K562 (cell line): ENCODE measurements around the gene IMMP2L. TPM values are rescaled to one million over a fixed set of nuclear protein-coding genes. Genes with fewer than 3 reads are reported as not detected.

Experiments used
- ATAC-seq: fragments of 200-7000 bp; cut with Tn5 transposase; 3 replicates; pipeline ENCODE4 v1.9.1; 2020; ENCODE audit warnings: moderate library complexity
- BruUV-seq: library from RNA; stranded (reverse); fragments of 400-500 nt; replicated peaks from 2 replicates; lab custom pipeline; 2021; lab: Mats Ljungman, UMichigan
- CTCF ChIA-PET: fragments of 300-600 bp; formaldehyde crosslinking; extraction: SDS; loops from one replicate; lab custom pipeline; 2021; ENCODE audit warnings: low intra/inter-chr PET ratio; lab: Yijun Ruan, JAX
- POLR2A ChIA-PET: fragments of 300-600, 350-650 bp; sonication (Branson Sonifier 250); formaldehyde crosslinking; extraction: SDS; loops from one replicate; lab custom pipeline; 2021; ENCODE audit warnings: antibody characterized with exemption, inconsistent platforms; lab: Yijun Ruan, JAX
- DNase-seq, 4 experiments: peaks; one replicate each; pipeline versions ENCODE4 v3.0.0 to v3.0.0-alpha.2; 2011 to 2018; ENCODE audit warnings: low spot score in 3 of 4, mixed read lengths in 3 of 4; ENCODE audit errors: extremely low read depth in 1 of 4
- FAIRE-seq: peaks from 2 replicates; lab custom pipeline; 2011; peaks lifted over from hg19 to GRCh38; lab: Jason Lieb, UNC
- H2AFZ ChIP-seq: 2 replicates; pipeline ENCODE4 v1.6.0; 2011; ENCODE audit warnings: low read depth, low read length, control low read depth, inconsistent platforms
- H3K27ac ChIP-seq: fragments of 200-600 bp; 3 replicates; pipeline ENCODE4 v1.8.0; 2011; ENCODE audit warnings: low read depth, mild to moderate bottlenecking, control low read depth, inconsistent platforms, low read length, moderate library complexity, mixed read lengths; ENCODE audit errors: extremely low read depth
- H3K27me3 ChIP-seq, 2 experiments: fragments of 300-600 bp in 1 of 2; 2 replicates in 1 of 2; 3 replicates in 1 of 2; pipeline versions ENCODE4 v1.6.0 to v1.8.0; 2011; ENCODE audit warnings: inconsistent platforms in 2 of 2, low read length in 2 of 2, mild to moderate bottlenecking in 1 of 2, mixed read lengths in 1 of 2, moderate library complexity in 1 of 2; ENCODE audit not compliant: control insufficient read depth in 2 of 2, insufficient read depth in 2 of 2
- H3K36me3 ChIP-seq: fragments of 300-600 bp; 3 replicates; pipeline ENCODE4 v1.8.0; 2011; ENCODE audit warnings: mild to moderate bottlenecking, low read length, inconsistent platforms; ENCODE audit not compliant: control insufficient read depth, insufficient read depth
- H3K4me1 ChIP-seq, 2 experiments: fragments of 200-600 bp in 1 of 2; replicated peaks in 1 of 2; 2 replicates in 1 of 2; 3 replicates in 1 of 2; pipeline versions ENCODE4 v1.5.1 to v1.8.0; 2011; ENCODE audit warnings: inconsistent platforms in 2 of 2, low read length in 2 of 2, mild to moderate bottlenecking in 1 of 2, mixed read lengths in 1 of 2, moderate library complexity in 1 of 2; ENCODE audit not compliant: control insufficient read depth in 2 of 2, insufficient read depth in 2 of 2
- H3K4me2 ChIP-seq: 2 replicates; pipeline ENCODE4 v1.6.1; 2011; ENCODE audit warnings: low read length, control low read depth, inconsistent platforms, mixed read lengths; ENCODE audit not compliant: insufficient read depth
- H3K4me3 ChIP-seq: fragments of 200-600 bp; sonication (generic), shearing (Covaris generic); 2 replicates; pipeline ENCODE4 v1.5.1; 2016; ENCODE audit warnings: control low read depth, inconsistent platforms
- H3K79me2 ChIP-seq: fragments of 200-600 bp; 3 replicates; pipeline ENCODE4 v1.8.0; 2011; ENCODE audit warnings: low read length, inconsistent platforms; ENCODE audit not compliant: control insufficient read depth, insufficient read depth
- H3K9ac ChIP-seq, 2 experiments: 2 replicates each; pipeline versions ENCODE4 v1.6.0 to v1.6.1; 2011; ENCODE audit warnings: low read depth in 2 of 2, low read length in 2 of 2, control low read depth in 1 of 2, inconsistent platforms in 1 of 2, mild to moderate bottlenecking in 1 of 2, mixed read lengths in 1 of 2; ENCODE audit not compliant: insufficient read depth in 1 of 2
- H3K9me1 ChIP-seq: one replicate; pipeline ENCODE4 v1.6.0; 2011; ENCODE audit warnings: inconsistent platforms, mild to moderate bottlenecking, low read length, moderate library complexity; ENCODE audit not compliant: control insufficient read depth, insufficient read depth
- H3K9me3 ChIP-seq: replicated peaks from 2 replicates; pipeline ENCODE4 v1.5.1; 2011; ENCODE audit warnings: low read depth, low read length, inconsistent platforms; ENCODE audit not compliant: control insufficient read depth, insufficient read depth
- H4K20me1 ChIP-seq: replicated peaks from 2 replicates; pipeline ENCODE4 v1.6.1; 2011; ENCODE audit warnings: low read length, inconsistent platforms, mixed read lengths; ENCODE audit not compliant: control insufficient read depth, insufficient read depth
- ARNT ChIP-seq, 2 experiments: fragments of 450-650 bp; IDR thresholded peaks; 2 replicates each; pipeline ENCODE4 v1.6.1; 2016; ENCODE audit warnings: mild to moderate bottlenecking in 1 of 2
- ATF1 ChIP-seq, 2 experiments: fragments of 450-650 bp in 1 of 2; IDR thresholded peaks; 2 replicates each; pipeline ENCODE4 v1.6.1; 2016; ENCODE audit warnings: missing compliant biosample characterization in 1 of 2, missing genetic modification characterization in 1 of 2
- NBN ChIP-seq: fragments of 450-650 bp; IDR thresholded peaks from 2 replicates; pipeline ENCODE4 v1.6.1; 2016; ENCODE audit warnings: low read depth, mild to moderate bottlenecking
- ZNF175 ChIP-seq: fragments of 200-800 bp; sonication (Bioruptor generic); IDR thresholded peaks from 2 replicates; pipeline ENCODE4 v1.6.1; 2016; ENCODE audit warnings: low read depth, mild to moderate bottlenecking, missing genetic modification characterization, missing compliant biosample characterization
- ZNF316 ChIP-seq: fragments of 450-650 bp; IDR thresholded peaks from 2 replicates; pipeline ENCODE4 v1.6.1; 2016
- ZNF77 ChIP-seq: fragments of 250-450 bp; sonication (Bioruptor Pico); IDR thresholded peaks from 2 replicates; pipeline ENCODE4 v1.5.0; 2020
- ZNF830 ChIP-seq: fragments of 250-450 bp; sonication (Bioruptor Pico); IDR thresholded peaks from 2 replicates; pipeline ENCODE4 v1.5.0; 2021; ENCODE audit warnings: mild to moderate bottlenecking
- whole genome bisulfite sequencing: fragments of 100-300 bp; shearing (Covaris generic); methylation state at CpG from one replicate; pipeline ENCODE4 v1.1.6; 2016; ENCODE audit warnings: low coverage, mixed read lengths; ENCODE audit not compliant: insufficient coverage; ENCODE audit errors: missing lambda C conversion rate; 5-methylcytosine and 5-hydroxymethylcytosine counted together
- in situ Hi-C: fragments of 300-500 bp; cut with MboI; formaldehyde crosslinking; loops from 4 replicates; pipeline ENCODE4 v1.15.0; 2018; ENCODE audit warnings: inconsistent platforms, mixed read lengths
- intact Hi-C: fragments of 100-400 bp; cut with micrococcal nuclease; formaldehyde crosslinking; loops from 2 replicates; pipeline ENCODE4 v1.14.2; 2022
- polyA plus RNA-seq, 8 experiments: library from polyadenylated mRNA; depleted of rRNA in 4 of 8; stranded (reverse) in 5 of 8; unstranded in 3 of 8; fragments of >200 nt; fragmentation: Nextera tagmentation in 2 of 8; fragmentation: Illumina TruSeq in 1 of 8; extraction: Ambion mirVana in 2 of 8; extraction: Trizol in 1 of 8; gene quantifications; 2 replicates each; pipeline versions ENCODE4 v1.2.1 to v1.2.3, GENCODE V29; 2011 to 2014; ENCODE audit warnings: inconsistent platforms in 1 of 8, missing spikeins in 1 of 8
- total RNA-seq, 7 experiments: library from RNA; depleted of rRNA in 6 of 7; stranded (reverse); fragments of >200 nt in 6 of 7; fragmentation: Illumina TruSeq in 2 of 7; extraction: Trizol in 2 of 7; gene quantifications; 2 replicates each; pipeline versions ENCODE4 v1.2.1 to v1.2.3, GENCODE V29; 2011 to 2021; ENCODE audit warnings: low replicate concordance in 1 of 7
- TF ChIP-seq, protein P1 (sequence below): fragments of 250-450 bp; sonication (Bioruptor Pico); IDR thresholded peaks from 2 replicates; pipeline ENCODE4 v1.8.0; 2022; ENCODE audit warnings: inconsistent platforms, mild to moderate bottlenecking, moderate library complexity, borderline replicate concordance
- TF ChIP-seq, protein P2 (sequence below): IDR thresholded peaks from 2 replicates; pipeline ENCODE4 v1.6.1; 2012; ENCODE audit warnings: low read depth, low read length, improper control_type of control experiment, borderline replicate concordance

IMMP2L gene
- total and polyA plus RNA-seq, 9 of the 15 experiments (the other 6 are each of a cell fraction or from before 2014, with no cell fraction given), result 29.7 to 116 (median 53.0) TPM

DNA sequence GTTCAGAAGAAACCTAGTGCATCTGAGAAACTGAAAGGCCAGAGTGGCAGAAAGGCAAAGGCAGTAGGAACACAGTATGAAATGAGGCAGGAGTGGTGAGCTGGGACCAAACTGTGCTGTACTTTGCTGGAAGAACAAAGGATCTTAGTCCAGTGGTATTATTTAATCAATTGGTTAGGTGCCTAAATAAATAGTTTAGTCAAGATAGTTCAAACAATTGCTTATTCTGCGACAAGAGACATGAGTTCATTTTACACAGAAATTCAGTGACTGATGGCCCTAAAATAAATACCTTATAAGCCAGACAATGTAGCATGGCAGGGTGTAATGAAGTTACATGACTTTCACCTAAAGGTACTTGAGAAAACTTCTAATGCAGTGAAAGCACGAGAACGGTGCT is 653.2 kb downstream of the IMMP2L start:
- Histone ChIP-seq H3K9me1 (no peaks in the 10 kb centered on the region), H2AFZ (no peak overlapping the region), H4K20me1 (no peaks in the 10 kb centered on the region), H3K4me3 (no peak overlapping the region), H3K79me2 (no peaks in the 10 kb centered on the region), H3K27me3 (no peaks in the 10 kb centered on the region), H3K4me1 (no peaks in the 10 kb centered on the region), H3K9me3 (no peaks in the 10 kb centered on the region), H3K36me3 (no peaks in the 10 kb centered on the region), H3K9ac (no peak overlapping the region), H3K27ac (no peak overlapping the region), H3K4me2 (no peak overlapping the region)
- no peak for DNase-seq
- intact Hi-C loops (no loop called here), in situ Hi-C loops (no loop called here)
- no peak for ATAC-seq
- WGBS, result 14% methylated on average over 3 of the region's 3 CpGs
- ChIA-PET CTCF (no interaction called here), POLR2A (no interaction called here)
- BruUV-seq, result no TSS peak
- no peak for FAIRE-seq
- TF ChIP-seq ZNF175 (CRISPR knock-in tag) (no peak), ATF1 (CRISPR knock-in tag; IDR thresholded peaks at IDR 0.05) (0 out of 2 replicates have a peak, but pooled peaks have one; percentile 3), ATF1 (tag; IDR thresholded peaks at IDR 0.05) (no peak)

- no peaks in the 10 kb centered on the region for H4K20me1 ChIP-seq
- TF ChIP-seq ZNF316 (0 out of 2 replicates have a peak, but pooled peaks have one; percentile 18), NBN (no peak), ZNF77 (CRISPR knock-in tag) (no peak), ARNT (IDR thresholded peaks at IDR 0.05) (no peak), ZNF830 (CRISPR knock-in tag) (no peak)
- TF ChIP-seq, protein P1, sequence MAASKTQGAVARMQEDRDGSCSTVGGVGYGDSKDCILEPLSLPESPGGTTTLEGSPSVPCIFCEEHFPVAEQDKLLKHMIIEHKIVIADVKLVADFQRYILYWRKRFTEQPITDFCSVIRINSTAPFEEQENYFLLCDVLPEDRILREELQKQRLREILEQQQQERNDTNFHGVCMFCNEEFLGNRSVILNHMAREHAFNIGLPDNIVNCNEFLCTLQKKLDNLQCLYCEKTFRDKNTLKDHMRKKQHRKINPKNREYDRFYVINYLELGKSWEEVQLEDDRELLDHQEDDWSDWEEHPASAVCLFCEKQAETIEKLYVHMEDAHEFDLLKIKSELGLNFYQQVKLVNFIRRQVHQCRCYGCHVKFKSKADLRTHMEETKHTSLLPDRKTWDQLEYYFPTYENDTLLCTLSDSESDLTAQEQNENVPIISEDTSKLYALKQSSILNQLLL (CRISPR knock-in tag), result no peak
- TF ChIP-seq, protein P2, sequence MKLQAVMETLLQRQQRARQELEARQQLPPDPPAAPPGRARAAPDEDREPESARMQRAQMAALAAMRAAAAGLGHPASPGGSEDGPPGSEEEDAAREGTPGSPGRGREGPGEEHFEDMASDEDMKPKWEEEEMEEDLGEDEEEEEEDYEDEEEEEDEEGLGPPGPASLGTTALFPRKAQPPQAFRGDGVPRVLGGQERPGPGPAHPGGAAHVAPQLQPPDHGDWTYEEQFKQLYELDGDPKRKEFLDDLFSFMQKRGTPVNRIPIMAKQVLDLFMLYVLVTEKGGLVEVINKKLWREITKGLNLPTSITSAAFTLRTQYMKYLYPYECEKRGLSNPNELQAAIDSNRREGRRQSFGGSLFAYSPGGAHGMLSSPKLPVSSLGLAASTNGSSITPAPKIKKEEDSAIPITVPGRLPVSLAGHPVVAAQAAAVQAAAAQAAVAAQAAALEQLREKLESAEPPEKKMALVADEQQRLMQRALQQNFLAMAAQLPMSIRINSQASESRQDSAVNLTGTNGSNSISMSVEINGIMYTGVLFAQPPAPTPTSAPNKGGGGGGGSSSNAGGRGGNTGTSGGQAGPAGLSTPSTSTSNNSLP, result no peak
- ChIA-PET POLR2A (no interaction called here), CTCF (no interaction called here)
- 11% methylated on average over 4 of the region's 4 CpGs for WGBS
- no TSS peak for BruUV-seq
- H3K79me2 ChIP-seq, result no peaks in the 10 kb centered on the region
- no peak overlapping the region for H3K27ac ChIP-seq
- intact Hi-C loops, result no loop called here
- H3K9me3 ChIP-seq, result no peaks in the 10 kb centered on the region
- no peaks in the 10 kb centered on the region for H3K36me3 ChIP-seq
- in situ Hi-C loops, result no loop called here
- H3K4me1 ChIP-seq, result no peaks in the 10 kb centered on the region
- no peak for ATAC-seq
- H3K4me3 ChIP-seq, result no peak overlapping the region
- DNase-seq, result no peak
- no peaks in the 10 kb centered on the region for H3K9me1 ChIP-seq
- H2AFZ ChIP-seq, result no peak overlapping the region
- H3K27me3 ChIP-seq, result no peaks in the 10 kb centered on the region
- FAIRE-seq, result no peak
- H3K4me2 ChIP-seq, result no peak overlapping the region
- H3K9ac ChIP-seq, result no peak overlapping the region
Observed at GRCh38 chr7:110905773-110906566, 656.3 kb downstream of the IMMP2L start.
